NCI-H2107 (cell line): Measurements from ENCODE around the gene QSER1.
A peak's percentile ranks its signal among the peaks of the same experiment; 100 is the strongest.

ENCODE experiments used
- DNase-seq: peaks from one replicate; lab custom pipeline; 2025; lab: John Stamatoyannopoulos, UW

QSER1 gene

GRCh38 chr11:32890843-32891656, 1.6 kb upstream of the QSER1 start:
- no peak for DNase-seq

GRCh38 chr11:32891657-32892354, 805 bp upstream of the QSER1 start:
- no peak for DNase-seq

- DNase-seq: no peak
These were observed 407 bp downstream of the QSER1 start for GRCh38 chr11:32893093-32893342.

GRCh38 chr11:32893343-32894148, 935 bp downstream of the QSER1 start:
- DNase-seq: no peak

GRCh38 chr11:32894149-32894827, 1.7 kb downstream of the QSER1 start:
- DNase-seq: peak; percentile 55

GRCh38 chr11:32894921-32895320, 2.3 kb downstream of the QSER1 start:
- no peak for DNase-seq

- no peak for DNase-seq
These were observed 2.9 kb downstream of the QSER1 start for GRCh38 chr11:32895471-32895870.

- no peak for DNase-seq
These were observed 4.5 kb downstream of the QSER1 start for GRCh38 chr11:32897103-32897502.

- no peak for DNase-seq
These were observed 6.8 kb downstream of the QSER1 start for GRCh38 chr11:32899438-32899837.

- DNase-seq: no peak
These were observed 9.6 kb downstream of the QSER1 start for GRCh38 chr11:32902089-32902665.

GRCh38 chr11:32905028-32905667, 12.5 kb downstream of the QSER1 start:
- DNase-seq: no peak

GRCh38 chr11:32908619-32909018, 16.0 kb downstream of the QSER1 start:
- DNase-seq: no peak

GRCh38 chr11:32911413-32911812, 18.8 kb downstream of the QSER1 start:
- no peak for DNase-seq

GRCh38 chr11:32913445-32913844, 20.8 kb downstream of the QSER1 start:
- DNase-seq: no peak

- no peak for DNase-seq
These were observed 23.8 kb downstream of the QSER1 start for GRCh38 chr11:32916361-32916760.

GRCh38 chr11:32916994-32917393, 24.4 kb downstream of the QSER1 start:
- DNase-seq: no peak

- no peak for DNase-seq
These were observed 25.8 kb downstream of the QSER1 start for GRCh38 chr11:32918427-32918826.

GRCh38 chr11:32919338-32919737, 26.7 kb downstream of the QSER1 start:
- DNase-seq: no peak

GRCh38 chr11:32920570-32920969, 28.0 kb downstream of the QSER1 start:
- DNase-seq: no peak

- no peak for DNase-seq
These were observed 28.6 kb downstream of the QSER1 start for GRCh38 chr11:32921204-32921603.

GRCh38 chr11:32931606-32932005, 39.0 kb downstream of the QSER1 start:
- DNase-seq: no peak

- no peak for DNase-seq
These were observed 39.6 kb downstream of the QSER1 start for GRCh38 chr11:32932196-32932595.
